LNCaP clone FGC (cell line): ENCODE measurements around the gene TOR3A.

ENCODE experiments used
- DNase-seq: peaks from one replicate; pipeline ENCODE4 v3.0.0-alpha.2; 2011; ENCODE audit warnings: low read depth
- H3K4me3 ChIP-seq: 2 replicates; pipeline ENCODE4 v1.5.1; 2011; ENCODE audit warnings: mild to moderate bottlenecking, low read depth, low read length, control low read depth
- TF ChIP-seq, protein P1 (sequence below): IDR thresholded peaks from 2 replicates; pipeline ENCODE4 v1.5.1; 2012; ENCODE audit warnings: mild to moderate bottlenecking; ENCODE audit not compliant: control insufficient read depth, insufficient read depth; ENCODE audit errors: extremely low read depth

The TOR3A gene

DNA sequence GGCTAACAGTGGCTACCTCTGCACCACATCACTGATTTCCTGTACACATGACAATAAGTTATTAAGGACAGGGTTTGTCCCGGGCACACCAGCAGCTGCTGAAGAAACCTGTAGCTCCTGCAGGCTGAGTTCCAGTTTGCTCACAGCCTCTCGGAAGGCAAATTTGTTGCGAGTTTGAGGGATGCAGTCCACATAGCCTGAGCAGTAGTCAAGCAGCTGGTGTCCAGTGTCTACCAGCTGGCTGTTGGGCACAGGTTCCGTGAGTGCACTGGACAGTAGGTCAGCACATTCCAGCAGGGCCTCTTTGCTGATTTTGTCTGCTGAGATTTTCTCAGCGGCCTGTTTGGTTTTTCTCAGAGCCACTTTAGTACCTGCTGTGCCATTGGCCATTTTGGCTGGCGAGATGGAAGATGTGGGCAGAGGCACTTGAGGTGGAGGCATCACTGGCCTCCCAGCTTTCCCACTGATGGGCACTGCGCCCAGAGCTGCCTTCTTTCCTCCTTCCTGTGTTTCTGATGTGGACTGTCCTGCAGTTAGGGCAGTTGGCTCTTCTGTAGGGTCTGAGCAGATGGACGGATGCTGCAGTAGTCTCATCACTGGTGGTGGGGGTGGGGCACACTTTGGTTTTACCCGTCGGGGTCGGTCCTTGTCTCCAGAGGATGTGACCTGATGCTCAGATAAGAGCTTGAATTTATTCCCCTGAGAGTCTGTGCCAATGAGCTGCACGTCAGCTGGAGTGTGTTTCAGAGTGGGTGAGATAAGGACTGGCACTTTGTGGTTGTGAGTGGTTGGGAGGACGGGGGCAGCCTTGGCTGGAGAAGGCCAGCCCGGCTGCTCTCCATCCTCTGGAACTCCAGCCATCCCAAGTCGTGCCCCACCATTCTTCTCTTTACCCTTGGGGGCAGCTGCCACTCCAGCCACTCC is 26.1 kb downstream of the TOR3A start:
- DNase-seq, result no peak
- H3K4me3 ChIP-seq, result no peak overlapping the region
- TF ChIP-seq, protein P1, sequence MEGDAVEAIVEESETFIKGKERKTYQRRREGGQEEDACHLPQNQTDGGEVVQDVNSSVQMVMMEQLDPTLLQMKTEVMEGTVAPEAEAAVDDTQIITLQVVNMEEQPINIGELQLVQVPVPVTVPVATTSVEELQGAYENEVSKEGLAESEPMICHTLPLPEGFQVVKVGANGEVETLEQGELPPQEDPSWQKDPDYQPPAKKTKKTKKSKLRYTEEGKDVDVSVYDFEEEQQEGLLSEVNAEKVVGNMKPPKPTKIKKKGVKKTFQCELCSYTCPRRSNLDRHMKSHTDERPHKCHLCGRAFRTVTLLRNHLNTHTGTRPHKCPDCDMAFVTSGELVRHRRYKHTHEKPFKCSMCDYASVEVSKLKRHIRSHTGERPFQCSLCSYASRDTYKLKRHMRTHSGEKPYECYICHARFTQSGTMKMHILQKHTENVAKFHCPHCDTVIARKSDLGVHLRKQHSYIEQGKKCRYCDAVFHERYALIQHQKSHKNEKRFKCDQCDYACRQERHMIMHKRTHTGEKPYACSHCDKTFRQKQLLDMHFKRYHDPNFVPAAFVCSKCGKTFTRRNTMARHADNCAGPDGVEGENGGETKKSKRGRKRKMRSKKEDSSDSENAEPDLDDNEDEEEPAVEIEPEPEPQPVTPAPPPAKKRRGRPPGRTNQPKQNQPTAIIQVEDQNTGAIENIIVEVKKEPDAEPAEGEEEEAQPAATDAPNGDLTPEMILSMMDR, result no peak

DNA sequence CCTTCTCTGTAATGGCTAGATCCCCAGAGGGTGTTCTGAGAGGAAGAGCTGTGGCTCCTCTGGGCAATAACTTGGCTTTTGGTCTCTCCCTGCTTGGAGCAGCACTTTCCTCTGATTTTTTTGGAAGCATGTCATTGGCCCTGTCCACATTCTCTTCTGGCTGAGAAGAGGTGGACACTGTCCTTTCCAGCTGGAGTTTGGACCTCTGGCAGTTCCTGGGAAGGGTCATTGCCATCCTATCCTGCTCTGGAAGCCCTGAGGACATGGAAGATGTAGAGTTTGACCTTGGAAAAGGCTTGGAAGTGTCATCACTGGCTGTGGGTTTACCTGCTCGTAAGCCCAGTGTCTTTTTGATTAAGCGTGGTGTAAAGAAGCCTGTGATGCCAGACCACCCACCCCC is 26.8 kb downstream of the TOR3A start:
- TF ChIP-seq, protein P1, result no peak
- DNase-seq, result no peak
- H3K4me3 ChIP-seq, result no peak overlapping the region

DNA sequence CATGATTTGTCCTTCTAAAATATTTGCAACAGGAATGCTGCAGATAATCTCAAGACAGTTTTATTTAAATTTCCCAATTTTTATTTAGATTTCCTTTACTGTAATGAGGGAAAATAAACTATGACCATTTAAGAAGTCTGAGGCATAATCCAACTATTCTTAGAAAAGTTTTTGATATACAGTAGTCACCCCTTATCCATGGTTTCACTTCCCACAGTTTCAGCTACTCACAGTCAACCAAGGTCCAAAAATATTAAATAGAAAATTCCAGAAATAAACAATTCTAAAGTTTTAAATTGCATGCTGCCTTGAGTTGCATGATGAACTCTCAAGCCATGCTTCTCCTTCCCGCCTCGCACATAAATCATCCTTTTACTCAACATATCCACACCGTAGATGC is 33.3 kb downstream of the TOR3A start:
- TF ChIP-seq, protein P1, result no peak
- H3K4me3 ChIP-seq, result no peak overlapping the region
- no peak for DNase-seq

DNA sequence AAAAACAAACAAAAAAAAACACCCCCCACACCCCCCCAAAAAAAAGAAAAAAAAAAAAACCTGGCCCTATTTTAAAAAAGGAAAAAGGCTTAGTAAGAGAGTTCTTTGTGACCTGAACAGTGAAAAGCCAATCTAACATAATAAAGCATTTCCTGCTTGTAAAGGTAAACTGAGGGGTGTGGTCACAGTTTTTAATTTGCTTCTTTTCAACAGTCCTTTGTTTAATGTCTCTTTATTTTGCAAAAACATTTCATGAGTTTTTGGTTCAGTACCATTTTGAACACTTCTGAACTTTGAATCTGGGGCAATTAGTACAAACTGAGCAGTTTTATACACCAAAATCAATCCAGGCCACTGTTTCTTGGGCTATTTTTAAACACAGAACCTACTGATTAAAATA is 37.6 kb downstream of the TOR3A start:
- no peak overlapping the region for H3K4me3 ChIP-seq
- DNase-seq, result no peak
- TF ChIP-seq, protein P1, result no peak

DNA sequence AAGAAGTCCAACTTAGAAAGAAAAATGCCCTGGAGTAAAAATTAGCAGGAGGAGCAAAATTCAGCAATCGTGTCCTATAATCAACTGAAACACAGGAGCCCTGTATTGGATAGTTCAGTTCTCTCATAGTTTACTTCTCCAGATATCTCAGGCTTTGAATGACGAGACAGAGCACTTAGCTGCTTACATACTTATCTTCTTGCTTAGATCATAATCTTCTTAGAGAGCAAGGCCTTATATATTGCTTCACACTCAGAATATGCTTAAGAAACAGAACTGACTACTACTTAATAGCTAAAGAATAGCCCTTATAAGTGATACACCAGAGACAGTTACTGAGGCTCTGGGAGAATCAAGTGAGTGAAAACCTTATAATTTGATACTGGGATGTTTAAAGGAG is 38.9 kb downstream of the TOR3A start:
- no peak overlapping the region for H3K4me3 ChIP-seq
- no peak for DNase-seq
- TF ChIP-seq, protein P1, result no peak

DNA sequence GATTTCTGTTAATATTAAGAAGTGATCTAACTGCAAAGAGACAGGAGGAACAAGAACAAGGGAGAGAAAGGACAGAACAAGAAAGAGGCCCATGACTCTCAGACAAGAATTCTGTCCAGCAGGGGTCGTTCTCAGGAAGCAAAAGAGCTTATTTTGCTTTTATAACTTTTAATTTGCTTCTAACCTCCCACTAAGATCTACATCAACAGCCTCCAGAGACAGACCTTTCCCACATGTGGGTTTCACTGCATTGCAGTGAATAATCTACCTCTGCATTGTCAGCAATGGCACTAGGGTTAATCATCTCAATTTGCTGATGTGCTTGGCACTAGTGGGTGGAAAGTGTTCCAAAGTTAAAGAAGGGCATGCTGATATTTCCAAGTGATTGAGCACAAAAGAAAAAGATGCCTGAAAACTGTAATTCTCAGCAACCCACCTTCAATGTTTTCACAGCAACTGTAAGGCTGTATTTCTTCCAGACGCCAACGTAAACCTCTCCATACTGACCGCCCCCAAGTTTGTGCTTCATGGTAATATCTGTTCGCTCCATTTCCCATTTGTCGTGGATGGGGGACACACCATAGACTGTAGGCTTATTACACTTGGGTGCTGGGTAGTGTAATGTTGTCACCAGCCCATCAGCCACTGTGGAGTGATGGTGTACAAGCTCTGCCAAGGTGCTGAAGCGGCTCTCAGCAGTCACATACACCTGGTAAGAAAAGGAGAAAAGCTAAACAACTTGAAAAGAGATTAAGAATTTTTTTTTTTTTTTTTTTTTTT is 39.5 kb downstream of the TOR3A start:
- TF ChIP-seq, protein P1, result peak; percentile 52
- no peak overlapping the region for H3K4me3 ChIP-seq
- no peak for DNase-seq

DNA sequence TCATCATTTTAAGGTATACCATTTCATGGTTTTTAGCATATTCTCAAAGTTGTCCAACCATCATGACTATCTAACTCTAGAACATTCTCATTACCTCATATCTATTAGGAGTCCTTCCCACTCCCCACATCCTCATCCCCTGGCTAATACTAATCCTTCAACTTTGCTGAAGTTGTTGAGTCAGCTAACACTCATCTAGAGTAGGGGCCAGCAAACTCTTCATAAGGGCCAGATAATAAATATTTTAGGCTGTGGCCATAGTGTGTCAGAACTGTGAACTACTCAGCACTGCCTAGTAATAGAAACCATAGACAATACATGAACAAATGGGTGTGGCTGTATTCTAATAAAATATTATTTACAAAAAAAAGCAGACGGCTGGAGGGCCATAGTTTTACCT is 43.0 kb downstream of the TOR3A start:
- H3K4me3 ChIP-seq, result no peak overlapping the region
- TF ChIP-seq, protein P1, result no peak
- no peak for DNase-seq
